Coronary artery (tissue), 2 donors: ENCODE measurements around the gene SEPTIN1.
A peak's percentile ranks its signal among the peaks of the same experiment; 100 is the strongest.

Source experiments
- DNase-seq: peaks from one replicate; pipeline ENCODE4 v3.0.0-alpha.2; 2017; ENCODE audit warnings: low spot score
- H3K27ac ChIP-seq, 2 donors: fragments of 200-600 bp; sonication (generic); one replicate each; pipeline ENCODE4 v1.5.1; 2016 to 2019
- H3K4me3 ChIP-seq: fragments of 200-600 bp; sonication (generic); 2 replicates; pipeline ENCODE4 v1.5.1; 2016; ENCODE audit warnings: mild to moderate bottlenecking, moderate library complexity
- TF ChIP-seq, protein P1 (sequence below): fragments of 200-600 bp; sonication (generic); IDR thresholded peaks from one replicate; pipeline ENCODE4 v1.5.1; 2019; ENCODE audit warnings: antibody characterized with exemption

SEPTIN1 gene

DNA sequence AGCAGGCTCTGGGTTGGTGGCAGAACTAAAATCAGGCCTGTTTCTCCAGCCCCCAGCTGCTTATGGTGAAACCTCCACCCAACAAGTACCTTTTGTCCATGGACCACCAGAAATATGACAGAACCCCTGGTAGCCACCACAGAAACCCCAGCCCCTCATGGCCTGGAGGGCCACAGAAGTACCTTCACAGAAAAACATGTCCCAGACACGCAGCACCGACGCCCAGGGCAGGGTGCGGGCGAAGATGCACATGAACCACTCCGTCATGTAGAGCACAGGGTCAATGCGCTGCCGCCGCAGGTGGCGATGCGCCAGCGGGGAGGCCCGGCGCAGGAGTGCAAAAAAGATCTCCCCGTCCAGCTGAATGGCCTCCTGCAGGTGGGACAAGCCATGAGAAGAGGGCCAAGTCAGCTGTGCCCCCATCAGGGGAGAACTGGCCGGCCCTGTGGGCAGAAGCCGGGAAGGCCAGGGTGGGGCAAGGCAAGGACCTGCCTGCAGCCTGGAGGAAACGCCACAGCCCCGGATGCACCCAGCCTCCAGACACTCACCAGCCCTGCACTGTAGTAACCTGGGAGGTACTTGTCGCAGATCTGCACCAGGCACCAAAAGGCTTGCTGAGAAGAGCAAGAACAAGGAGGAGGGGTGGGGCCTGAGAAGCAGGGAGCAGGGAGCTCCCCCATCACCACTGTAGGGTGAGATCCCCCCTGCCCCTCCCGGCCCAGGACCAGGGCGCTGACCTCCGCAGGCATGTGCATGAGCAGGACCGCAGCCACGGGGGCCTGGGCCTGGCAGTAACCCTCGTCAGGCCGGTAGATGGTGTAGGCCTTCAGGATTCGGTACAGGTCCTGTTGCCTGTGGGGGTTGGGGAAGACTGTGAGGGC lies 23.1 kb downstream of the SEPTIN1 start:
- DNase-seq, result no peak
- H3K27ac ChIP-seq, result no peak overlapping the region
- TF ChIP-seq, protein P1, sequence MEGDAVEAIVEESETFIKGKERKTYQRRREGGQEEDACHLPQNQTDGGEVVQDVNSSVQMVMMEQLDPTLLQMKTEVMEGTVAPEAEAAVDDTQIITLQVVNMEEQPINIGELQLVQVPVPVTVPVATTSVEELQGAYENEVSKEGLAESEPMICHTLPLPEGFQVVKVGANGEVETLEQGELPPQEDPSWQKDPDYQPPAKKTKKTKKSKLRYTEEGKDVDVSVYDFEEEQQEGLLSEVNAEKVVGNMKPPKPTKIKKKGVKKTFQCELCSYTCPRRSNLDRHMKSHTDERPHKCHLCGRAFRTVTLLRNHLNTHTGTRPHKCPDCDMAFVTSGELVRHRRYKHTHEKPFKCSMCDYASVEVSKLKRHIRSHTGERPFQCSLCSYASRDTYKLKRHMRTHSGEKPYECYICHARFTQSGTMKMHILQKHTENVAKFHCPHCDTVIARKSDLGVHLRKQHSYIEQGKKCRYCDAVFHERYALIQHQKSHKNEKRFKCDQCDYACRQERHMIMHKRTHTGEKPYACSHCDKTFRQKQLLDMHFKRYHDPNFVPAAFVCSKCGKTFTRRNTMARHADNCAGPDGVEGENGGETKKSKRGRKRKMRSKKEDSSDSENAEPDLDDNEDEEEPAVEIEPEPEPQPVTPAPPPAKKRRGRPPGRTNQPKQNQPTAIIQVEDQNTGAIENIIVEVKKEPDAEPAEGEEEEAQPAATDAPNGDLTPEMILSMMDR, result no peak
- H3K4me3 ChIP-seq, result no peak overlapping the region

- Histone ChIP-seq H3K4me3 (no peak overlapping the region), H3K27ac (no peak overlapping the region)
- TF ChIP-seq, protein P1, result no peak
- DNase-seq, result no peak
Measured at GRCh38 chr16:30358577-30358936, 23.8 kb downstream of the SEPTIN1 start.

GRCh38 chr16:30357715-30358576 lies 24.4 kb downstream of the SEPTIN1 start:
- TF ChIP-seq, protein P1, result no peak
- Histone ChIP-seq H3K27ac (no peak overlapping the region), H3K4me3 (no peak overlapping the region)
- no peak for DNase-seq

- DNase-seq, result no peak
- Histone ChIP-seq H3K27ac (no peak overlapping the region), H3K4me3 (no peak overlapping the region)
- TF ChIP-seq, protein P1, result no peak
Measured at GRCh38 chr16:30357085-30357714, 25.2 kb downstream of the SEPTIN1 start.

DNA sequence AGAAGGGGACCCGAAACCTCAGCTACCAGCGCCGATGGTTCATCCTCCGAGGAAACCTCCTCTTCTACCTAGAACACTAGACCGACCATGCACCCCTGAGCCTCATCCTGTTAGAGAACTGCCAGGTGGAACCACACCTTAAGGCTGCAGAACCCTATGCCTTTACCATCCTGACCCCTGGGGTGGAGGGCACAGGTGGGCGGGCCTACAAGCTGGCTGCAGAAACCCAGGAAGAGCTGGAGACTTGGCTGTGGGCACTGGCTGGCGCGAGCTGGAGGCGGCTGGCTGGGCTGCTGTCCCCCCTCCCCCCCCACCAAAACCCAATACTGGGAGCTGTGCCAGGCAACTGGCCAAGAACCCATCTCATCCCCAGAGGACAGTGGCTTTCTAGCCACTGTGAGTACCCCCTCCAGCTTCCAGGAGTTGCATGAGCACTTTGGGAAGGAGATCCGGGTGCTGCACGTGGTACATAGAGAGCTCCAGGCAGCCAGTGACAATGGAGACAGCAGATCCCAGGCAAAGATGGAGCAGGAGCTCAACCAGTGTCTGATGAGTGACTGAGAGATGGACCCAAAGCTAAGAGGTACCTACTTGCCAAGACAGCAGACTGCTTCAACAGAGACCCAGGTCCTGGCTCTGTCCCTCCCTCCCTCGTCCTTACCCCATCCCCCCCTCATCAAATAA lies 25.8 kb downstream of the SEPTIN1 start:
- TF ChIP-seq, protein P1, result no peak
- DNase-seq, result no peak
- H3K4me3 ChIP-seq, result peak overlapping the region; percentile 90
- H3K27ac ChIP-seq, result peak overlapping the region; percentile 91 to 99

DNA sequence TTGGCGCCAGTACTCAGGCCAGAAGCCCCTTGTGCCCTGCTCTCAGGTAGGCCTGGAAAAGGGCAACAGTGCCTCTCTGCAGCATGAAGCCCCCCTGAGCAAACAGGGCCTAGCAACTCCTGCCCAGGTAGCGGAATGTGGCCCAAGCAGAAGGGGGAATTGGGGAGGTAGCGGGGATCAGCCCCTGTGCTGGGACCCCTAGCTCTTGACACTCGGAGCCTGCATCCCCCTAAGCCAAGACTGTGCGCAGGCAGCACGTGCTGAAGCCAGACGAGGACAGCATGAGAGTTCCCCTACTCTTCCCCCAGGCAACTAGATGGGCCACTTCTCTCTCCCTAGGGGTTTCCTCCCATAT lies 26.4 kb downstream of the SEPTIN1 start:
- peak overlapping the region; percentile 90 for H3K4me3 ChIP-seq
- TF ChIP-seq, protein P1, result no peak
- DNase-seq, result no peak

More for the DNA sequence above, 26.4 kb downstream of the SEPTIN1 start:
- H3K27ac ChIP-seq, result peak overlapping the region; percentile 91 to 99
